ENCODE measurements around the gene CXCL16. TPM values are rescaled to one million over a fixed set of nuclear protein-coding genes. Genes with fewer than 3 reads are reported as not detected.

CXCL16 gene
- total and polyA plus RNA-seq, 2 of the 13 experiments (the other 11 are each of a cell fraction or from before 2014, with no cell fraction given): 9.4 to 101 TPM

- TF ChIP-seq LRRFIP1 (CRISPR knock-in tag; conservative IDR thresholded peaks at IDR 0.05): no peak
- peak; percentile 45; the same call in 1 of the 2 replicates for TF ChIP-seq GATAD1 (CRISPR knock-in tag; IDR thresholded peaks at IDR 0.05)
- TF ChIP-seq SOX13 (IDR thresholded peaks at IDR 0.05): peak; percentile 65; the same call in 1 of the 2 replicates
- TF ChIP-seq SOX13 (CRISPR knock-in tag; conservative IDR thresholded peaks at IDR 0.05 in 1 of 2, IDR thresholded peaks at IDR 0.05 in 1 of 2): peak in 1 of 2 experiments; percentile 85; a peak in 2 of 4 replicates
- TF ChIP-seq ATF5 (CRISPR knock-in tag; IDR thresholded peaks at IDR 0.05; ENCODE audit: low read depth): no peak
- no peak for TF ChIP-seq ZNF572 (CRISPR knock-in tag; IDR thresholded peaks at IDR 0.05)
- no peak for TF ChIP-seq ZNF407 (CRISPR knock-in tag; IDR thresholded peaks at IDR 0.05; ENCODE audit: not compliant biosample characterization)
- TF ChIP-seq ISL2 (CRISPR knock-in tag; IDR thresholded peaks at IDR 0.05): no peak
- no peak for TF ChIP-seq KDM5B (CRISPR knock-in tag; IDR thresholded peaks at IDR 0.05; ENCODE audit: borderline replicate concordance)
- TF ChIP-seq AFF4 (CRISPR knock-in tag; IDR thresholded peaks at IDR 0.05): no peak
- peak; percentile 73 for TF ChIP-seq GABPB1 (CRISPR knock-in tag; IDR thresholded peaks at IDR 0.05)
- TF ChIP-seq CHCHD3 (CRISPR knock-in tag; IDR thresholded peaks at IDR 0.05): no peak
- peak; percentile 92 for TF ChIP-seq NR2F6 (IDR thresholded peaks at IDR 0.05)
- peak; percentile 92 for TF ChIP-seq NR2F6 (CRISPR knock-in tag; IDR thresholded peaks at IDR 0.05)
- TF ChIP-seq ZNF350 (CRISPR knock-in tag; IDR thresholded peaks at IDR 0.05; ENCODE audit: borderline replicate concordance, low read depth): peak; percentile 69
Measured at GRCh38 chr17:4759776-4760236, 20.1 kb upstream of the CXCL16 start (continued).

Measured in HepG2 (cell line).